OCI-LY3 (cell line): ENCODE measurements around the gene CUX1.

ENCODE experiments used
- H2AFZ ChIP-seq: fragments of 200-600, 300-600 bp; shearing (Covaris generic); 2 replicates; pipeline ENCODE4 v1.6.0; 2014; ENCODE audit warnings: antibody characterized with exemption, low read depth, low read length
- H3K27ac ChIP-seq: fragments of 200-600, 300-600 bp; sonication (generic); 2 replicates; pipeline ENCODE4 v1.5.1; 2014; ENCODE audit warnings: mild to moderate bottlenecking, low read length, moderate library complexity, mixed read lengths
- H3K27me3 ChIP-seq: fragments of 200-600, 300-600 bp; sonication (generic); 2 replicates; pipeline ENCODE4 v1.6.1; 2014; ENCODE audit warnings: low read depth, low read length, mixed read lengths
- H3K36me3 ChIP-seq: fragments of 200-600, 300-600 bp; sonication (generic); replicated peaks from 2 replicates; pipeline ENCODE3; 2014; ENCODE audit warnings: low read depth, low read length, mixed read lengths
- H3K4me1 ChIP-seq: fragments of 300-600, 200-600 bp; sonication (generic); 2 replicates; pipeline ENCODE4 v1.6.1; 2014; ENCODE audit warnings: low read length, mixed read lengths
- H3K4me2 ChIP-seq: fragments of 200-600, 300-600 bp; sonication (generic); 2 replicates; pipeline ENCODE4 v1.6.1; 2014; ENCODE audit warnings: low read length, mixed read lengths
- H3K4me3 ChIP-seq: fragments of 300-600, 200-600 bp; sonication (generic); 2 replicates; pipeline ENCODE4 v1.5.1; 2014; ENCODE audit warnings: antibody characterized with exemption, mild to moderate bottlenecking, low read length, moderate library complexity
- H3K79me2 ChIP-seq: fragments of 300-600, 200-600 bp; shearing (Covaris generic); 2 replicates; pipeline ENCODE4 v1.6.1; 2014; ENCODE audit warnings: mild to moderate bottlenecking, low read length, mixed read lengths
- H3K9ac ChIP-seq: fragments of 300-600, 200-600 bp; shearing (Covaris generic); 2 replicates; pipeline ENCODE4 v1.6.0; 2014; ENCODE audit warnings: mild to moderate bottlenecking, low read length, moderate library complexity
- H3K9me3 ChIP-seq: fragments of 200-600, 300-600 bp; shearing (Covaris generic); 2 replicates; pipeline ENCODE4 v1.6.1; 2014; ENCODE audit warnings: low read length, mixed read lengths; ENCODE audit not compliant: insufficient read depth
- H4K20me1 ChIP-seq: fragments of 200-600, 300-600 bp; sonication (generic); 2 replicates; pipeline ENCODE4 v1.6.1; 2016; ENCODE audit warnings: low read length, mixed read lengths; ENCODE audit not compliant: insufficient read depth
- EZH2phosphoT487 ChIP-seq: fragments of 200-600 bp; shearing (Covaris generic); IDR thresholded peaks from 2 replicates; pipeline ENCODE4 v1.6.1; 2018; ENCODE audit warnings: antibody characterized with exemption, mixed run types, low read depth
- TF ChIP-seq, protein P1 (sequence below): fragments of 200-600, 300-600 bp; sonication (generic); IDR thresholded peaks from 2 replicates; pipeline ENCODE4 v1.5.1; 2014; ENCODE audit warnings: antibody characterized with exemption, low read length, low read depth

Gene CUX1

DNA sequence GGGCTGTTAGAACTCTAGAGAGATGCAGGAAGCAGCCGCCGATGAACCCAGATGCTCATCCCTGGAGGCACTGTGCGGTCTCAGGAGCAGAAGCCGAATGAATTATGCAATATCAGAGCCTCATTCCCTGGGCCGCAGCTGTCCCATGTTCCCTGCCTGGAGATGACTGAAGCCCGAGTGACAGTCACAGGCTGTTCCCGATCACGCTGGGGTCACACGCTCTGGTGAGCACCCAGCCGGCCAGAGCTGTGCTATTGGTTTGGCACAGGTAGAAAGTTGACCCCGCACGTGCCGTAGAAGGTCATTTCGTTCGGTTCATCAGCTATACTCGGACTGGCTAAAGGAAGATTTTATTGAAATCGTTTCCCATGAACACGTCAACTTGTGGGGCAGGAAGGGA lies 328.7 kb downstream of the CUX1 start:
- Histone ChIP-seq H3K79me2 (no peaks in the 10 kb centered on the region), H2AFZ (no peak overlapping the region), H3K9me3 (no peaks in the 10 kb centered on the region), H3K9ac (no peak overlapping the region), H3K4me1 (peaks cover 24% of the 10 kb centered on the region), H4K20me1 (no peaks in the 10 kb centered on the region), H3K4me2 (no peak overlapping the region), H3K27ac (no peak overlapping the region), H3K4me3 (no peak overlapping the region), H3K36me3 (peaks cover 3% of the 10 kb centered on the region), H3K27me3 (no peaks in the 10 kb centered on the region)
- TF ChIP-seq EZH2phosphoT487 = no peak
- TF ChIP-seq, protein P1, sequence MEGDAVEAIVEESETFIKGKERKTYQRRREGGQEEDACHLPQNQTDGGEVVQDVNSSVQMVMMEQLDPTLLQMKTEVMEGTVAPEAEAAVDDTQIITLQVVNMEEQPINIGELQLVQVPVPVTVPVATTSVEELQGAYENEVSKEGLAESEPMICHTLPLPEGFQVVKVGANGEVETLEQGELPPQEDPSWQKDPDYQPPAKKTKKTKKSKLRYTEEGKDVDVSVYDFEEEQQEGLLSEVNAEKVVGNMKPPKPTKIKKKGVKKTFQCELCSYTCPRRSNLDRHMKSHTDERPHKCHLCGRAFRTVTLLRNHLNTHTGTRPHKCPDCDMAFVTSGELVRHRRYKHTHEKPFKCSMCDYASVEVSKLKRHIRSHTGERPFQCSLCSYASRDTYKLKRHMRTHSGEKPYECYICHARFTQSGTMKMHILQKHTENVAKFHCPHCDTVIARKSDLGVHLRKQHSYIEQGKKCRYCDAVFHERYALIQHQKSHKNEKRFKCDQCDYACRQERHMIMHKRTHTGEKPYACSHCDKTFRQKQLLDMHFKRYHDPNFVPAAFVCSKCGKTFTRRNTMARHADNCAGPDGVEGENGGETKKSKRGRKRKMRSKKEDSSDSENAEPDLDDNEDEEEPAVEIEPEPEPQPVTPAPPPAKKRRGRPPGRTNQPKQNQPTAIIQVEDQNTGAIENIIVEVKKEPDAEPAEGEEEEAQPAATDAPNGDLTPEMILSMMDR = no peak

DNA sequence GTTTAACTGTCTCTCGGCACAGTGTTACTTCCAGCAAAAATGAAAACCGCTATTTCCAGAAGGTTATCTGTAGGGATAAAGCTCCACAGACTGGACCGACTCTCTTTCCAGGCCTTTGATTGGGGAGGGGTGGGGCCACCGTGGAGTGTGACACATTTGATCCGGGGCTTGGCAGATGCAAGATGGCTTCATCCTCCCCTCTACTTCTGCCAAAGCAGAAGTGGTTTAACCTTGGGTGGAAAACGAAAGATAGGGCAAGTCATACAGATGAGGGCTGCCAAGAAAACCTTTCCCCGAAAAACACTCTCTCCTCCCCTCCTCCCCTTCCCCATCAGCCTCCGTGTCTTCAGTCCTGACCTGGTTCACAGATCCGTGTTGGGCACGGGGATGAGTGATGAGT lies 329.6 kb downstream of the CUX1 start:
- Histone ChIP-seq H3K4me3 (peak overlapping the region; percentile 59), H4K20me1 (no peaks in the 10 kb centered on the region), H3K36me3 (peaks cover 1% of the 10 kb centered on the region), H3K27me3 (no peaks in the 10 kb centered on the region), H2AFZ (no peak overlapping the region), H3K4me2 (peak overlapping the region; percentile 73), H3K79me2 (no peaks in the 10 kb centered on the region), H3K4me1 (peaks cover 16% of the 10 kb centered on the region), H3K27ac (peak overlapping the region; percentile 55), H3K9ac (no peak overlapping the region), H3K9me3 (no peaks in the 10 kb centered on the region)
- no peak for TF ChIP-seq EZH2phosphoT487
- TF ChIP-seq, protein P1 = no peak

DNA sequence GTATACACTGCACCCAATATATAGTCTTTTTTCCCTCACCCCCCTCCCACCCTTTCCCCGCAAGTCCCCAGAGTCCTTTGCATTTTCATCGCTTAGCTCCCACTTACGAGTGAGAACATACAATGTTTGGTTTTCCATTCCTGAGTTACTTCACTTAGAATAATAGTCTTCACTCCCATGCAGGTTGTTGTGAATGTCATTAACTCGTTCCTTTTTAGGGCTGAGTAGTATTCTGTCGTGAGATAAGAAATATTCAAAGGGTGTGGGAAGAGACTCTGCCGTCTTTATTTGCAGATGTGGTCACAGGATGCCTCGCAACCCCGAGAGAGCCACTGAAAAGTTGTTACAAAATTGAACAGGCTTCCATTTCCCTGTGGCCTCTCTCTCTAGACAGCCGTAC lies 331.4 kb downstream of the CUX1 start:
- Histone ChIP-seq H3K9me3 (no peaks in the 10 kb centered on the region), H3K9ac (no peak overlapping the region), H3K79me2 (no peaks in the 10 kb centered on the region), H3K36me3 (no peaks in the 10 kb centered on the region), H3K27me3 (no peaks in the 10 kb centered on the region), H2AFZ (no peak overlapping the region), H3K4me1 (peaks cover 16% of the 10 kb centered on the region), H3K4me2 (no peak overlapping the region), H3K27ac (no peak overlapping the region), H3K4me3 (no peak overlapping the region), H4K20me1 (no peaks in the 10 kb centered on the region)
- TF ChIP-seq EZH2phosphoT487 = no peak
- TF ChIP-seq, protein P1 = no peak

DNA sequence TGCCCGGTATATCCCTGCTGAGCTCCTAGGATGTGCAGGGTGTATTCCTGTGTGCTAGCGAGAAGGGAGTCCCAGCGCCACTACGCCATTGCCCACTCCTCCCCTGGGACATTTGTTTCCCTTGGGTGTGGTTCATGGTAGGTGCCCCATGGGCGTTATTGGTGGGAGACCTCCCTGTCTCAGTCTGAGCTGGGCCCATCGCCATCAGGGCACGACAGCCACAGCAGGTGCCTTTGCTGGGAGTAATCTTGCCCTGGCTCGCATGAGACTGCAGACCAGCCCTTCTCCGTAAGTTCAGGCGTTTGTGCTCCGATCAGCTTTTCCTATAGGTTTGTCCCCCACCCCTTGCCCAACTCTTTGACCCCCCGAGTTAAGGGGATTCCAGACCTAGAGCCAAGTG lies 332.0 kb downstream of the CUX1 start:
- Histone ChIP-seq H2AFZ (no peak overlapping the region), H3K36me3 (no peaks in the 10 kb centered on the region), H3K9me3 (no peaks in the 10 kb centered on the region), H3K27ac (no peak overlapping the region), H3K4me1 (peaks cover 16% of the 10 kb centered on the region), H3K9ac (no peak overlapping the region), H3K4me2 (no peak overlapping the region), H4K20me1 (no peaks in the 10 kb centered on the region), H3K79me2 (no peaks in the 10 kb centered on the region), H3K27me3 (no peaks in the 10 kb centered on the region), H3K4me3 (no peak overlapping the region)
- no peak for TF ChIP-seq EZH2phosphoT487
- TF ChIP-seq, protein P1 = no peak
